ENCODE measurements around the gene LSM12.

Gene LSM12

GRCh38 chr17:44074911-44075285 is 8.4 kb upstream of the LSM12 start:
- peaks cover 25% of the 10 kb centered on the region for H3K4me1 Mint-ChIP-seq
- no peaks in the 10 kb centered on the region for H3K9me3 Mint-ChIP-seq
- peaks cover 35% of the 10 kb centered on the region for H3K36me3 Mint-ChIP-seq (ENCODE audit: low read depth)
- H3K4me3 Mint-ChIP-seq: peak overlapping the region in 1 of 3 experiments; percentile 32
- peak overlapping the region in 1 of 3 experiments; percentile 44 for H3K27ac Mint-ChIP-seq
- no peaks in the 10 kb centered on the region for H3K27me3 Mint-ChIP-seq (ENCODE audit: low read depth)
- TF ChIP-seq CTCF (IDR thresholded peaks at IDR 0.05; ENCODE audit: unreplicated experiment in 3 of 3): no peak

- Mint-ChIP-seq H3K9me3 (no peaks in the 10 kb centered on the region), H3K4me1 (peaks cover 27% of the 10 kb centered on the region), H3K27ac (peak overlapping the region in 2 of 3 experiments; percentile 16 to 48), H3K4me3 (peak overlapping the region; percentile 45 to 54 (median 53)), H3K27me3 (ENCODE audit: low read depth) (no peaks in the 10 kb centered on the region), H3K36me3 (ENCODE audit: low read depth) (peaks cover 33% of the 10 kb centered on the region)
- no peak for TF ChIP-seq CTCF (IDR thresholded peaks at IDR 0.05; ENCODE audit: unreplicated experiment in 3 of 3)
Measured at GRCh38 chr17:44074231-44074910, 7.9 kb upstream of the LSM12 start.

- Mint-ChIP-seq H3K27ac (peak overlapping the region; percentile 91 to 99 (median 98)), H3K36me3 (ENCODE audit: low read depth) (peaks cover 19% of the 10 kb centered on the region), H3K27me3 (ENCODE audit: low read depth) (no peaks in the 10 kb centered on the region), H3K4me1 (peaks cover 34% of the 10 kb centered on the region), H3K9me3 (no peaks in the 10 kb centered on the region), H3K4me3 (peak overlapping the region; percentile 96 to 98 (median 97))
- TF ChIP-seq CTCF (IDR thresholded peaks at IDR 0.05; ENCODE audit: unreplicated experiment in 3 of 3): no peak
Measured at GRCh38 chr17:44071772-44072171, 5.3 kb upstream of the LSM12 start.

- peak overlapping the region; percentile 96 to 98 (median 97) for H3K4me3 Mint-ChIP-seq
- H3K27ac Mint-ChIP-seq: peak overlapping the region; percentile 91 to 99 (median 98)
- no peaks in the 10 kb centered on the region for H3K27me3 Mint-ChIP-seq (ENCODE audit: low read depth)
- peaks cover 14% of the 10 kb centered on the region for H3K36me3 Mint-ChIP-seq (ENCODE audit: low read depth)
- no peak for TF ChIP-seq CTCF (IDR thresholded peaks at IDR 0.05; ENCODE audit: unreplicated experiment in 3 of 3)
- no peaks in the 10 kb centered on the region for H3K9me3 Mint-ChIP-seq
- peaks cover 38% of the 10 kb centered on the region for H3K4me1 Mint-ChIP-seq
Measured at GRCh38 chr17:44071198-44071520, 4.7 kb upstream of the LSM12 start.

GRCh38 chr17:44070455-44071197 is 4.2 kb upstream of the LSM12 start, which contains the start of gene G6PC3:
TSS of gene G6PC3 (plus strand) at chr17:44070735. CDS start at chr17:44070966, 231 bp downstream.
- no peaks in the 10 kb centered on the region for H3K9me3 Mint-ChIP-seq
- peaks cover 9% of the 10 kb centered on the region for H3K36me3 Mint-ChIP-seq (ENCODE audit: low read depth)
- no peak for TF ChIP-seq CTCF (IDR thresholded peaks at IDR 0.05; ENCODE audit: unreplicated experiment in 3 of 3)
- H3K27me3 Mint-ChIP-seq (ENCODE audit: low read depth): no peaks in the 10 kb centered on the region
- H3K4me1 Mint-ChIP-seq: peaks cover 42% of the 10 kb centered on the region
- H3K27ac Mint-ChIP-seq: peak within 1 kb of the TSS; percentile 91 to 99 (median 98)
- peak within 1 kb of the TSS; percentile 96 to 98 (median 97) for H3K4me3 Mint-ChIP-seq

All from nephron (organoid).